Neural cell (in vitro differentiated cells): ENCODE measurements around the gene SLC13A2. TPM values are rescaled to one million over a fixed set of nuclear protein-coding genes. Genes with fewer than 3 reads are reported as not detected.

ENCODE experiments used
- H2AFZ ChIP-seq: fragments of 200-600, 300-800 bp; sonication (generic), shearing (Covaris generic); 2 replicates; pipeline ENCODE4 v1.6.0; 2014; ENCODE audit warnings: low read depth, mild to moderate bottlenecking, antibody characterized with exemption, low read length, moderate library complexity
- H3F3A ChIP-seq: fragments of 200-600 bp; shearing (Covaris generic); 2 replicates; pipeline ENCODE4 v1.6.1; 2016; ENCODE audit warnings: mild to moderate bottlenecking, moderate library complexity, mixed read lengths, antibody characterized with exemption, low read length; ENCODE audit not compliant: insufficient read depth, poor library complexity, severe bottlenecking
- H3K27ac ChIP-seq: fragments of 200-600, 300-800 bp; sonication (generic), shearing (Covaris generic); 2 replicates; pipeline ENCODE4 v1.5.1; 2014; ENCODE audit warnings: mild to moderate bottlenecking, low read length, moderate library complexity
- H3K27me3 ChIP-seq: fragments of 300-800, 200-600 bp; sonication (generic), shearing (Covaris generic); 2 replicates; pipeline ENCODE4 v1.6.0; 2014; ENCODE audit warnings: mild to moderate bottlenecking, low read depth, low read length, moderate library complexity; ENCODE audit not compliant: insufficient read depth
- H3K36me3 ChIP-seq: fragments of 300-800, 200-600 bp; sonication (generic), shearing (Covaris generic); 2 replicates; pipeline ENCODE4 v1.5.1; 2014; ENCODE audit warnings: mild to moderate bottlenecking, antibody characterized with exemption, low read length, moderate library complexity; ENCODE audit not compliant: insufficient read depth
- H3K4me2 ChIP-seq: fragments of 300-800, 200-600 bp; sonication (generic), shearing (Covaris generic); 2 replicates; pipeline ENCODE4 v1.6.0; 2014; ENCODE audit warnings: mild to moderate bottlenecking, low read length
- H3K4me3 ChIP-seq: fragments of 300-800, 200-600 bp; sonication (generic), shearing (Covaris generic); 2 replicates; pipeline ENCODE4 v1.5.1; 2014; ENCODE audit warnings: mild to moderate bottlenecking, low read length, moderate library complexity
- H3K79me2 ChIP-seq: fragments of 200-600 bp; shearing (Covaris generic); replicated peaks from 2 replicates; pipeline ENCODE4 v1.6.0; 2014; ENCODE audit warnings: mild to moderate bottlenecking, low read length, moderate library complexity; ENCODE audit not compliant: insufficient read depth
- H3K9ac ChIP-seq: fragments of 300-800, 200-600 bp; sonication (generic), shearing (Covaris generic); 2 replicates; pipeline ENCODE4 v1.6.1; 2016; ENCODE audit warnings: mild to moderate bottlenecking, low read length, mixed read lengths
- H3K9me2 ChIP-seq: fragments of 200-600 bp; shearing (Covaris generic); 2 replicates; pipeline ENCODE4 v1.6.1; 2016; ENCODE audit warnings: mild to moderate bottlenecking, low read length, mixed read lengths; ENCODE audit not compliant: insufficient read depth
- H3K9me3 ChIP-seq: fragments of 200-600, 300-800 bp; sonication (generic), shearing (Covaris generic); 2 replicates; pipeline ENCODE4 v1.6.1; 2016; ENCODE audit warnings: mild to moderate bottlenecking, mixed run types, low read length, moderate library complexity, mixed read lengths
- H4K20me1 ChIP-seq: fragments of 200-600 bp; shearing (Covaris generic); 2 replicates; pipeline ENCODE4 v1.6.1; 2016; ENCODE audit warnings: mild to moderate bottlenecking, mixed run types; ENCODE audit not compliant: insufficient read depth
- CTCF ChIP-seq: fragments of 450-650 bp; IDR thresholded peaks from 2 replicates; pipeline ENCODE4 v1.5.1; 2014; ENCODE audit warnings: antibody characterized with exemption, mild to moderate bottlenecking, moderate library complexity; ENCODE audit not compliant: poor library complexity, severe bottlenecking
- EP300 ChIP-seq: fragments of 450-650 bp; conservative IDR thresholded peaks from 2 replicates; pipeline ENCODE4 v1.6.1; 2014; ENCODE audit warnings: antibody characterized with exemption, mild to moderate bottlenecking, moderate library complexity; ENCODE audit not compliant: poor library complexity, severe bottlenecking
- EZH2 ChIP-seq: fragments of 200-600, 300-800 bp; shearing (Covaris generic), sonication (generic); IDR thresholded peaks from 2 replicates; pipeline ENCODE4 v1.6.1; 2014; ENCODE audit warnings: antibody characterized with exemption, low read length, borderline replicate concordance, mild to moderate bottlenecking; ENCODE audit not compliant: insufficient read depth, poor library complexity, severe bottlenecking
- MXI1 ChIP-seq: fragments of 450-650 bp; conservative IDR thresholded peaks from 2 replicates; pipeline ENCODE4 v1.6.1; 2014; ENCODE audit warnings: antibody characterized with exemption, mild to moderate bottlenecking; ENCODE audit not compliant: poor library complexity, severe bottlenecking
- POLR2AphosphoS5 ChIP-seq: IDR thresholded peaks from 2 replicates; pipeline ENCODE4 v1.6.1; 2012
- RAD21 ChIP-seq: fragments of 450-650 bp; conservative IDR thresholded peaks from 2 replicates; pipeline ENCODE4 v1.6.1; 2014; ENCODE audit warnings: antibody characterized with exemption, mild to moderate bottlenecking, moderate library complexity
- REST ChIP-seq: IDR thresholded peaks from 2 replicates; pipeline ENCODE4 v1.6.1; 2012; ENCODE audit warnings: borderline replicate concordance
- SMC3 ChIP-seq: fragments of 450-650 bp; conservative IDR thresholded peaks from 2 replicates; pipeline ENCODE4 v1.6.1; 2014; ENCODE audit warnings: antibody characterized with exemption, mild to moderate bottlenecking, moderate library complexity; ENCODE audit not compliant: poor library complexity
- TAF1 ChIP-seq: IDR thresholded peaks from 2 replicates; pipeline ENCODE4 v1.6.1; 2012; ENCODE audit warnings: low read depth
- polyA plus RNA-seq: library from polyadenylated mRNA; depleted of rRNA; stranded (reverse); fragments of >200 nt; gene quantifications from 2 replicates; pipeline ENCODE4 v1.2.3, GENCODE V29; 2014

Gene SLC13A2
- polyA plus RNA-seq, 1 donor from 2014 or later, result not detected

GRCh38 chr17:28478712-28479615 is 5.5 kb downstream of the SLC13A2 start:
- no peak overlapping the region for H3K4me2 ChIP-seq
- no peak overlapping the region for H3K4me3 ChIP-seq
- H3K79me2 ChIP-seq, result no peaks in the 10 kb centered on the region
- no peak overlapping the region for H3K9ac ChIP-seq
- H3K27ac ChIP-seq, result no peak overlapping the region
- H2AFZ ChIP-seq, result no peak overlapping the region
- H3F3A ChIP-seq, result no peaks in the 10 kb centered on the region
- no peaks in the 10 kb centered on the region for H3K9me3 ChIP-seq
- TF ChIP-seq EP300 (no peak), REST (no peak), POLR2AphosphoS5 (no peak), CTCF (no peak), RAD21 (no peak), TAF1 (no peak), SMC3 (no peak), MXI1 (no peak), EZH2 (no peak)
- H3K9me2 ChIP-seq, result no peaks in the 10 kb centered on the region
- no peaks in the 10 kb centered on the region for H4K20me1 ChIP-seq
- no peaks in the 10 kb centered on the region for H3K36me3 ChIP-seq
- H3K27me3 ChIP-seq, result no peaks in the 10 kb centered on the region

- no peaks in the 10 kb centered on the region for H3K9me2 ChIP-seq
- TF ChIP-seq SMC3, result no peak
- TF ChIP-seq EZH2, result no peak
- no peak for TF ChIP-seq TAF1
- TF ChIP-seq POLR2AphosphoS5, result no peak
- TF ChIP-seq RAD21, result no peak
- TF ChIP-seq EP300, result no peak
- no peaks in the 10 kb centered on the region for H3K36me3 ChIP-seq
- no peak overlapping the region for H2AFZ ChIP-seq
- no peak overlapping the region for H3K9ac ChIP-seq
- no peak overlapping the region for H3K4me2 ChIP-seq
- H3K27me3 ChIP-seq, result no peaks in the 10 kb centered on the region
- no peaks in the 10 kb centered on the region for H3K79me2 ChIP-seq
- no peaks in the 10 kb centered on the region for H3K9me3 ChIP-seq
- H3K27ac ChIP-seq, result no peak overlapping the region
- no peaks in the 10 kb centered on the region for H4K20me1 ChIP-seq
- H3K4me3 ChIP-seq, result no peak overlapping the region
- H3F3A ChIP-seq, result no peaks in the 10 kb centered on the region
Measured at GRCh38 chr17:28480278-28480677, 6.8 kb downstream of the SLC13A2 start.
